MCF 10A (cell line): ENCODE measurements around the gene COX18. TPM values are rescaled to one million over a fixed set of nuclear protein-coding genes. Genes with fewer than 3 reads are reported as not detected.

Experiments
- BruUV-seq: library from RNA; stranded (reverse); fragments of 400-500 nt; replicated peaks from 2 replicates; lab custom pipeline; 2021; lab: Mats Ljungman, UMichigan
- CTCF ChIA-PET: fragments of 300-600 bp; sonication (Branson Sonifier 250); formaldehyde crosslinking; extraction: SDS; loops from one replicate; lab custom pipeline; 2021; ENCODE audit warnings: antibody characterized with exemption, inconsistent platforms; lab: Yijun Ruan, JAX
- POLR2A ChIA-PET: fragments of 300-600, 350-650 bp; sonication (Branson Sonifier 250); formaldehyde crosslinking; extraction: SDS; loops from one replicate; lab custom pipeline; 2020; ENCODE audit warnings: antibody characterized with exemption, inconsistent platforms; lab: Yijun Ruan, JAX
- DNase-seq: peaks from one replicate; pipeline ENCODE4 v3.0.0-alpha.2; 2018; ENCODE audit not compliant: unreplicated experiment
- H3K27ac Mint-ChIP-seq: one replicate; pipeline ENCODE4 v1.8.0; 2022; ENCODE audit warnings: mild to moderate bottlenecking, low read depth, mixed read lengths; ENCODE audit not compliant: unreplicated experiment
- H3K27me3 Mint-ChIP-seq: one replicate; pipeline ENCODE4 v1.8.0; 2022; ENCODE audit warnings: mixed read lengths; ENCODE audit not compliant: insufficient read depth, unreplicated experiment
- H3K36me3 Mint-ChIP-seq: one replicate; pipeline ENCODE4 v1.8.0; 2022; ENCODE audit warnings: mild to moderate bottlenecking, moderate library complexity, mixed read lengths; ENCODE audit not compliant: insufficient read depth, unreplicated experiment
- H3K4me1 Mint-ChIP-seq: one replicate; pipeline ENCODE4 v1.8.0; 2022; ENCODE audit warnings: mixed read lengths; ENCODE audit not compliant: insufficient read depth, unreplicated experiment
- H3K4me3 Mint-ChIP-seq: one replicate; pipeline ENCODE4 v1.8.0; 2022; ENCODE audit warnings: mild to moderate bottlenecking, moderate library complexity, mixed read lengths; ENCODE audit not compliant: unreplicated experiment
- H3K9me3 Mint-ChIP-seq: one replicate; pipeline ENCODE4 v1.8.0; 2022; ENCODE audit warnings: mixed read lengths; ENCODE audit not compliant: unreplicated experiment
- intact Hi-C: fragments of 100-400 bp; cut with micrococcal nuclease; formaldehyde crosslinking; loops from 2 replicates; pipeline ENCODE4 v1.14.1; 2022
- total RNA-seq: library from RNA; stranded (reverse); gene quantifications from 2 replicates; pipeline ENCODE4 v1.2.3, GENCODE V29; 2022
- TF ChIP-seq, protein P1 (sequence below): fragments of 200-600 bp; IDR thresholded peaks from one replicate; pipeline ENCODE4 v1.8.0; 2022; ENCODE audit warnings: antibody characterized with exemption, mild to moderate bottlenecking; ENCODE audit not compliant: unreplicated experiment

COX18 gene
- total RNA-seq, 1 experiment from 2014 or later, result 19.1 TPM

DNA sequence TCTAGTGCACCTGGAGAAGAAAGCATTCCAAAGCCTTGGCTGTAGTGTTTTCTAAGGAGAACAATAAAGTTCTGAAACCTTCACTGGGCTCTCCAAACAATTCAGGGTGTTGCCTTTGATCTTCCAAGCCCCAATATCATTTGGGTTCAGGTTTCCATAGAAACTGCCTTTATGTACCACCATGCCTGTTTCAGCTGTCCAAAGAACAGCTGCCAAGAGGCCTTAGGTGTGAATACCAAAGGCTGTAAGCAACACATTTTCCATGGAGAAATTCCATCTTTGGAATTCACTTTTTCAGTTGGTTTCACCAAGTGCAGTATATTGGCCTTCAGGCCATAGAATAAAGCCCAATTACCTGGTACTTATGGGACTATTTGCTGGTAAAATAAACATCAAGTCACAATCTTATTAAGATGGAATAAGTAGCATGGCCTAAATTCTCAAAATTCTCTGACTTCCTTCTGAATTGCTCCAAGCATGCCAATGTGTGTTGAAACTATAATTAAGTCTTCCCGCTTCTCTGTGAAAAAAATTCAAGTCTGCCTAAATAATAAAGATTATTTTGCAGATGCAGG, 61.9 kb downstream of the COX18 start:
- Mint-ChIP-seq H3K36me3 (no peaks in the 10 kb centered on the region), H3K4me1 (no peaks in the 10 kb centered on the region)

DNA sequence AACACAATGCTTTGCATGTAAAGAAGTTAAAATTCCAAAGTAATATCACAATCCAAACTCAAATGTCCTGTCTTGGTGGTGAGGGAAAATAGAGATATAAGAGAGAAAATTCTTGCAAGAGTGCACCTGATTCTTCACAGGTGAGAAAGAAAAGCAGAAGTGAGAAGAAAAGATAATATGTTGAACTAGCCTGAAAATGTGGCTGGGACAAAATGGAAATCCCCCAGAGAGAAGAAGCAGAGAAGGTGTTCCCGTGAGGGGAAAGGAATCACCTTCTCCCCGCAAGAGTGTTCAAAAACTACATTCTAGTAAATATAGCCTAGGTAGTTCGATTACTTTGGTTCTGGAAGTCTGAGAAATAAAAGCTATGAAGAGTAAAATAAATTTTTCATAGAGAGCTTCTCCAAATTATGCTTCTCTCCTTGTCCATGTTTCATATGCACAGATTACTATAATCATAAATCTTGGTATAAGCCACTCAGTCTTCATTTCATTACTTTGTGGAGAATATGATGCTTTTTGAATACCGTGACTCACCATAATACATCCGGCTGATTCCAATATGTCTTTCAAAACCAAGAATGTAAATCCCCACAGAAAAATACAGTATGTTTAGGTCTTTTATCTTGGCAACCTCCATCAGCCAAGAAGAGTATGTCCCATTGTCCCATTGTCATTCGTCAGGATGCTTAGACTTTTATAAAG, 63.1 kb downstream of the COX18 start:
- Mint-ChIP-seq H3K27ac (no peak overlapping the region), H3K4me3 (no peak overlapping the region), H3K4me1 (no peaks in the 10 kb centered on the region), H3K27me3 (no peaks in the 10 kb centered on the region), H3K36me3 (no peaks in the 10 kb centered on the region), H3K9me3 (no peaks in the 10 kb centered on the region)
- no peak for DNase-seq
- CTCF ChIA-PET, result interaction anchor here (0.6 kb wide), 1 partner anchor 18 kb away, joined by 3 read pairs; no protein-coding TSS in a partner anchor
- TF ChIP-seq, protein P1, sequence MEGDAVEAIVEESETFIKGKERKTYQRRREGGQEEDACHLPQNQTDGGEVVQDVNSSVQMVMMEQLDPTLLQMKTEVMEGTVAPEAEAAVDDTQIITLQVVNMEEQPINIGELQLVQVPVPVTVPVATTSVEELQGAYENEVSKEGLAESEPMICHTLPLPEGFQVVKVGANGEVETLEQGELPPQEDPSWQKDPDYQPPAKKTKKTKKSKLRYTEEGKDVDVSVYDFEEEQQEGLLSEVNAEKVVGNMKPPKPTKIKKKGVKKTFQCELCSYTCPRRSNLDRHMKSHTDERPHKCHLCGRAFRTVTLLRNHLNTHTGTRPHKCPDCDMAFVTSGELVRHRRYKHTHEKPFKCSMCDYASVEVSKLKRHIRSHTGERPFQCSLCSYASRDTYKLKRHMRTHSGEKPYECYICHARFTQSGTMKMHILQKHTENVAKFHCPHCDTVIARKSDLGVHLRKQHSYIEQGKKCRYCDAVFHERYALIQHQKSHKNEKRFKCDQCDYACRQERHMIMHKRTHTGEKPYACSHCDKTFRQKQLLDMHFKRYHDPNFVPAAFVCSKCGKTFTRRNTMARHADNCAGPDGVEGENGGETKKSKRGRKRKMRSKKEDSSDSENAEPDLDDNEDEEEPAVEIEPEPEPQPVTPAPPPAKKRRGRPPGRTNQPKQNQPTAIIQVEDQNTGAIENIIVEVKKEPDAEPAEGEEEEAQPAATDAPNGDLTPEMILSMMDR, result no peak
- no TSS peak for BruUV-seq
- intact Hi-C loops, result no loop called here
- POLR2A ChIA-PET, result no interaction called here

More for the DNA sequence above, 61.9 kb downstream of the COX18 start:
- CTCF ChIA-PET, result interaction anchor here (0.6 to 1.3 kb wide), 3 partner anchors 8 to 14 kb away, joined by 6 to 8 read pairs (median 6); no protein-coding TSS in a partner anchor
- Mint-ChIP-seq H3K27ac (no peak overlapping the region), H3K9me3 (no peaks in the 10 kb centered on the region), H3K27me3 (no peaks in the 10 kb centered on the region), H3K4me3 (no peak overlapping the region)
- intact Hi-C loops, result no loop called here
- BruUV-seq, result no TSS peak
- POLR2A ChIA-PET, result no interaction called here
- no peak for DNase-seq
- TF ChIP-seq, protein P1, result no peak

DNA sequence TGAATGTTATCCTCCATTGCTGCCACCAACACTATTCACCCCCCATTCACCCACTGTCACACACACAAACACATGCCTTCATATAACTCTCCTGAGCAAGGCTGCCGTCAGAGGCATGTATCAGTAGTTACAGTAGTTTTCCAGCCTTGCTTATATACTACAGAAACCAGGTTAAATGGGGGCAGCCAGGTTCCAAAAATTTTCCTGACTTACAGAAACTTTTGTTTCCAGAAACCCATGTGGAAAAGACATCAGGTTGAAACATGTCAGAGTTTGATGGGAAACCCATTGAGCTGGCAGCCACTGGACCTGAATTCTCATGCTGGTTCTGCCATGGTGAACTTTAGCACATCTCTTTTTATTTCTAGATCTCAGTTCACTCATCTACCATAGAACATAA, 64.0 kb downstream of the COX18 start:
- H3K4me1 Mint-ChIP-seq, result no peaks in the 10 kb centered on the region
- no peaks in the 10 kb centered on the region for H3K9me3 Mint-ChIP-seq
- no peak overlapping the region for H3K27ac Mint-ChIP-seq
- intact Hi-C loops, result no loop called here
- BruUV-seq, result no TSS peak
- no peaks in the 10 kb centered on the region for H3K27me3 Mint-ChIP-seq
- DNase-seq, result no peak
- TF ChIP-seq, protein P1, result no peak
- POLR2A ChIA-PET, result no interaction called here
- no peak overlapping the region for H3K4me3 Mint-ChIP-seq
- CTCF ChIA-PET, result no interaction called here
- H3K36me3 Mint-ChIP-seq, result no peaks in the 10 kb centered on the region

Other genes starting within 250 kb of the COX18 start
- gene ANKRD17, start 189.1 kb upstream of the COX18 start, total RNA-seq, result 62.8 and 65.7 TPM in 2 replicates